ENCODE data around the gene ZNF394. TPM values are rescaled to one million over a fixed set of nuclear protein-coding genes. Genes with fewer than 3 reads are reported as not detected.

Gene ZNF394
- total and polyA plus RNA-seq, 9 of the 15 experiments (the other 6 are each of a cell fraction or from before 2014, with no cell fraction given): 2.9 to 32.2 (median 24.2) TPM

DNA sequence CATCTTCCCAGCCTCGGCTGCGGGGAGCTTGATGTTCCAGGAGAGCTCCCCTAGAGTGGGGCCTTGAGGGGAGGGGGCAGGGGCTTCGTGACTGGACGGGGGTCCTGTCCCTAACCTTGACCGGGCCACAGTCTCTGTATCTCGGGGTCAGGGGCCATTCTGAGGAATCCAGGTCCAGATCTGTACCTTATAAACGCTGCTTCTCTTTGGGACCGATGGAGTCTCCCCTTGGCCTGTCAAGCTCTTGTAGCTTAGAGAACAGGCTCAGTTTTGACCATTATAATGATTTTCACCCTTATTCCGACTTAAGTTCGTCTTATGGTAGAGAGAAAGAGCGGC is 5.2 kb upstream of the ZNF394 start (continued):
- TF ChIP-seq, protein P1, sequence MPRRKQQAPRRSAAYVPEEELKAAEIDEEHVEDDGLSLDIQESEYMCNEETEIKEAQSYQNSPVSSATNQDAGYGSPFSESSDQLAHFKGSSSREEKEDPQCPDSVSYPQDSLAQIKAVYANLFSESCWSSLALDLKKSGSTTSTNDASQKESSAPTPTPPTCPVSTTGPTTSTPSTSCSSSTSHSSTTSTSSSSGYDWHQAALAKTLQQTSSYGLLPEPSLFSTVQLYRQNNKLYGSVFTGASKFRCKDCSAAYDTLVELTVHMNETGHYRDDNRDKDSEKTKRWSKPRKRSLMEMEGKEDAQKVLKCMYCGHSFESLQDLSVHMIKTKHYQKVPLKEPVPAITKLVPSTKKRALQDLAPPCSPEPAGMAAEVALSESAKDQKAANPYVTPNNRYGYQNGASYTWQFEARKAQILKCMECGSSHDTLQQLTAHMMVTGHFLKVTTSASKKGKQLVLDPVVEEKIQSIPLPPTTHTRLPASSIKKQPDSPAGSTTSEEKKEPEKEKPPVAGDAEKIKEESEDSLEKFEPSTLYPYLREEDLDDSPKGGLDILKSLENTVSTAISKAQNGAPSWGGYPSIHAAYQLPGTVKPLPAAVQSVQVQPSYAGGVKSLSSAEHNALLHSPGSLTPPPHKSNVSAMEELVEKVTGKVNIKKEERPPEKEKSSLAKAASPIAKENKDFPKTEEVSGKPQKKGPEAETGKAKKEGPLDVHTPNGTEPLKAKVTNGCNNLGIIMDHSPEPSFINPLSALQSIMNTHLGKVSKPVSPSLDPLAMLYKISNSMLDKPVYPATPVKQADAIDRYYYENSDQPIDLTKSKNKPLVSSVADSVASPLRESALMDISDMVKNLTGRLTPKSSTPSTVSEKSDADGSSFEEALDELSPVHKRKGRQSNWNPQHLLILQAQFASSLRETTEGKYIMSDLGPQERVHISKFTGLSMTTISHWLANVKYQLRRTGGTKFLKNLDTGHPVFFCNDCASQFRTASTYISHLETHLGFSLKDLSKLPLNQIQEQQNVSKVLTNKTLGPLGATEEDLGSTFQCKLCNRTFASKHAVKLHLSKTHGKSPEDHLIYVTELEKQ (CRISPR knock-in tag; IDR thresholded peaks at IDR 0.05): no peak
- TF ChIP-seq ELF1 (tag; IDR thresholded peaks at IDR 0.05): peak; percentile 44; the same call in 1 of the 2 replicates
- TF ChIP-seq ZNF175 (CRISPR knock-in tag; IDR thresholded peaks at IDR 0.05; ENCODE audit: low read depth): no peak
- no peak for TF ChIP-seq SIN3A (IDR thresholded peaks at IDR 0.05; ENCODE audit: borderline replicate concordance in 2 of 2, control insufficient read depth in 1 of 2, low read depth in 2 of 2, low read length in 2 of 2)
- TF ChIP-seq, protein P2, sequence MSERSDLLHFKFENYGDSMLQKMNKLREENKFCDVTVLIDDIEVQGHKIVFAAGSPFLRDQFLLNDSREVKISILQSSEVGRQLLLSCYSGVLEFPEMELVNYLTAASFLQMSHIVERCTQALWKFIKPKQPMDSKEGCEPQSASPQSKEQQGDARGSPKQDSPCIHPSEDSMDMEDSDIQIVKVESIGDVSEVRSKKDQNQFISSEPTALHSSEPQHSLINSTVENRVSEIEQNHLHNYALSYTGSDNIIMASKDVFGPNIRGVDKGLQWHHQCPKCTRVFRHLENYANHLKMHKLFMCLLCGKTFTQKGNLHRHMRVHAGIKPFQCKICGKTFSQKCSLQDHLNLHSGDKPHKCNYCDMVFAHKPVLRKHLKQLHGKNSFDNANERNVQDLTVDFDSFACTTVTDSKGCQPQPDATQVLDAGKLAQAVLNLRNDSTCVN (CRISPR knock-in tag; IDR thresholded peaks at IDR 0.05): no peak
- TF ChIP-seq, protein P3, sequence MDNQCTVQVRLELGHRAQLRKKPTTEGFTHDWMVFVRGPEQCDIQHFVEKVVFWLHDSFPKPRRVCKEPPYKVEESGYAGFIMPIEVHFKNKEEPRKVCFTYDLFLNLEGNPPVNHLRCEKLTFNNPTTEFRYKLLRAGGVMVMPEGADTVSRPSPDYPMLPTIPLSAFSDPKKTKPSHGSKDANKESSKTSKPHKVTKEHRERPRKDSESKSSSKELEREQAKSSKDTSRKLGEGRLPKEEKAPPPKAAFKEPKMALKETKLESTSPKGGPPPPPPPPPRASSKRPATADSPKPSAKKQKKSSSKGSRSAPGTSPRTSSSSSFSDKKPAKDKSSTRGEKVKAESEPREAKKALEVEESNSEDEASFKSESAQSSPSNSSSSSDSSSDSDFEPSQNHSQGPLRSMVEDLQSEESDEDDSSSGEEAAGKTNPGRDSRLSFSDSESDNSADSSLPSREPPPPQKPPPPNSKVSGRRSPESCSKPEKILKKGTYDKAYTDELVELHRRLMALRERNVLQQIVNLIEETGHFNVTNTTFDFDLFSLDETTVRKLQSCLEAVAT (IDR thresholded peaks at IDR 0.05): peak in 1 of 2 experiments; percentile 25; a peak in 1 of 4 replicates
- no peak for TF ChIP-seq KDM1A (IDR thresholded peaks at IDR 0.05)
- TF ChIP-seq, protein P4, sequence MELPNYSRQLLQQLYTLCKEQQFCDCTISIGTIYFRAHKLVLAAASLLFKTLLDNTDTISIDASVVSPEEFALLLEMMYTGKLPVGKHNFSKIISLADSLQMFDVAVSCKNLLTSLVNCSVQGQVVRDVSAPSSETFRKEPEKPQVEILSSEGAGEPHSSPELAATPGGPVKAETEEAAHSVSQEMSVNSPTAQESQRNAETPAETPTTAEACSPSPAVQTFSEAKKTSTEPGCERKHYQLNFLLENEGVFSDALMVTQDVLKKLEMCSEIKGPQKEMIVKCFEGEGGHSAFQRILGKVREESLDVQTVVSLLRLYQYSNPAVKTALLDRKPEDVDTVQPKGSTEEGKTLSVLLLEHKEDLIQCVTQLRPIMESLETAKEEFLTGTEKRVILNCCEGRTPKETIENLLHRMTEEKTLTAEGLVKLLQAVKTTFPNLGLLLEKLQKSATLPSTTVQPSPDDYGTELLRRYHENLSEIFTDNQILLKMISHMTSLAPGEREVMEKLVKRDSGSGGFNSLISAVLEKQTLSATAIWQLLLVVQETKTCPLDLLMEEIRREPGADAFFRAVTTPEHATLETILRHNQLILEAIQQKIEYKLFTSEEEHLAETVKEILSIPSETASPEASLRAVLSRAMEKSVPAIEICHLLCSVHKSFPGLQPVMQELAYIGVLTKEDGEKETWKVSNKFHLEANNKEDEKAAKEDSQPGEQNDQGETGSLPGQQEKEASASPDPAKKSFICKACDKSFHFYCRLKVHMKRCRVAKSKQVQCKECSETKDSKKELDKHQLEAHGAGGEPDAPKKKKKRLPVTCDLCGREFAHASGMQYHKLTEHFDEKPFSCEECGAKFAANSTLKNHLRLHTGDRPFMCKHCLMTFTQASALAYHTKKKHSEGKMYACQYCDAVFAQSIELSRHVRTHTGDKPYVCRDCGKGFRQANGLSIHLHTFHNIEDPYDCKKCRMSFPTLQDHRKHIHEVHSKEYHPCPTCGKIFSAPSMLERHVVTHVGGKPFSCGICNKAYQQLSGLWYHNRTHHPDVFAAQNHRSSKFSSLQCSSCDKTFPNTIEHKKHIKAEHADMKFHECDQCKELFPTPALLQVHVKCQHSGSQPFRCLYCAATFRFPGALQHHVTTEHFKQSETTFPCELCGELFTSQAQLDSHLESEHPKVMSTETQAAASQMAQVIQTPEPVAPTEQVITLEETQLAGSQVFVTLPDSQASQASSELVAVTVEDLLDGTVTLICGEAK (IDR thresholded peaks at IDR 0.05): no peak
- TF ChIP-seq, protein P4 (CRISPR knock-in tag; IDR thresholded peaks at IDR 0.05): no peak
- TF ChIP-seq RAD21 (CRISPR knock-in tag; conservative IDR thresholded peaks at IDR 0.05 in 1 of 2, IDR thresholded peaks at IDR 0.05 in 1 of 2): no peak

All from K562 (cell line).